Stimulated activated CD8-positive, alpha-beta memory T cell treated with anti-CD3 and anti-CD28 coated beads, Interleukin-2, amount 100 ng/mL, for 48 hours (primary cell): Measurements from ENCODE around the gene TMEM154.

Source experiments
- DNase-seq, 2 donors: peaks; one replicate each; pipeline ENCODE4 v3.0.0-alpha.2; 2020; ENCODE audit warnings: low read depth in 2 of 2

The TMEM154 gene

GRCh38 chr4:152591876-152592275 lies 87.9 kb downstream of the TMEM154 start:
- no peak for DNase-seq

GRCh38 chr4:152591396-152591795 lies 88.4 kb downstream of the TMEM154 start:
- peak; percentile 3 to 24 for DNase-seq

GRCh38 chr4:152590179-152591031 lies 89.4 kb downstream of the TMEM154 start:
- DNase-seq, result no peak

GRCh38 chr4:152588869-152589268 lies 90.9 kb downstream of the TMEM154 start:
- DNase-seq, result no peak

- no peak for DNase-seq
Observed at GRCh38 chr4:152587127-152587526, 92.7 kb downstream of the TMEM154 start.

- DNase-seq, result no peak
Observed at GRCh38 chr4:152586668-152587067, 93.1 kb downstream of the TMEM154 start.

GRCh38 chr4:152585023-152585441 lies 94.8 kb downstream of the TMEM154 start:
- no peak for DNase-seq

GRCh38 chr4:152581536-152582160 lies 98.1 kb downstream of the TMEM154 start:
- no peak for DNase-seq

GRCh38 chr4:152579916-152580315 lies 99.9 kb downstream of the TMEM154 start:
- DNase-seq, result no peak

GRCh38 chr4:152579107-152579764 lies 100.6 kb downstream of the TMEM154 start:
- DNase-seq, result no peak

GRCh38 chr4:152578670-152579069 lies 101.1 kb downstream of the TMEM154 start:
- DNase-seq, result no peak

GRCh38 chr4:152577708-152578396 lies 101.9 kb downstream of the TMEM154 start:
- no peak for DNase-seq

GRCh38 chr4:152575533-152575932 lies 104.3 kb downstream of the TMEM154 start:
- no peak for DNase-seq

- no peak for DNase-seq
Observed at GRCh38 chr4:152573861-152574260, 105.9 kb downstream of the TMEM154 start.

GRCh38 chr4:152572417-152573086 lies 107.2 kb downstream of the TMEM154 start:
- no peak for DNase-seq

- DNase-seq, result no peak
Observed at GRCh38 chr4:152571770-152572169, 108.0 kb downstream of the TMEM154 start.

GRCh38 chr4:152571296-152571695 lies 108.5 kb downstream of the TMEM154 start:
- DNase-seq, result no peak
